Measurements from ENCODE around the gene RPA3.

GRCh38 chr7:7664291-7664690 is 54.1 kb downstream of the RPA3 start:
- TF ChIP-seq CTCF (IDR thresholded peaks at IDR 0.05; ENCODE audit: low read depth, low read length) (no peak), EZH2phosphoT487 (IDR thresholded peaks at IDR 0.05; ENCODE audit: low read depth) (no peak)

All from OCI-LY3 (cell line).